Suprapubic skin (tissue), 4 donors: ENCODE data around the gene VDAC1. TPM values are rescaled to one million over a fixed set of nuclear protein-coding genes. Genes with fewer than 3 reads are reported as not detected.

Experiments used
- DNase-seq, 2 donors: peaks; one replicate each; pipeline ENCODE4 v3.0.0-alpha.2; 2019; ENCODE audit warnings: low spot score in 2 of 2
- H3K27ac ChIP-seq: fragments of 200-600 bp; sonication (generic); one replicate; pipeline ENCODE4 v1.5.1; 2019
- H3K27me3 ChIP-seq: fragments of 200-600 bp; sonication (generic); one replicate; pipeline ENCODE4 v1.5.1; 2019
- H3K36me3 ChIP-seq: fragments of 200-600 bp; sonication (generic); one replicate; pipeline ENCODE4 v1.5.1; 2019
- H3K4me1 ChIP-seq: fragments of 200-600 bp; sonication (generic); one replicate; pipeline ENCODE4 v1.5.1; 2019
- H3K4me3 ChIP-seq: fragments of 200-600 bp; sonication (generic); one replicate; pipeline ENCODE4 v1.5.1; 2019; ENCODE audit warnings: mild to moderate bottlenecking
- H3K9me3 ChIP-seq: fragments of 200-600 bp; sonication (generic); one replicate; pipeline ENCODE4 v1.5.1; 2019
- EP300 ChIP-seq: sonication (generic); formaldehyde crosslinking; IDR thresholded peaks from one replicate; pipeline ENCODE4 v1.6.1; 2017; ENCODE audit warnings: antibody characterized with exemption
- POLR2A ChIP-seq, 2 donors: fragments of 450-650 bp; IDR thresholded peaks; one replicate each; pipeline ENCODE4 v1.6.1; 2017; ENCODE audit warnings: antibody characterized with exemption in 2 of 2, mild to moderate bottlenecking in 2 of 2, moderate library complexity in 2 of 2
- POLR2AphosphoS5 ChIP-seq, 3 donors: sonication (generic); formaldehyde crosslinking; IDR thresholded peaks; one replicate each; pipeline ENCODE4 v1.6.1; 2017; ENCODE audit warnings: antibody characterized with exemption in 3 of 3
- WGBS: methylation state at CpG from one replicate; pipeline ENCODE4 v1.1.5; 2018; 5-methylcytosine and 5-hydroxymethylcytosine counted together
- total RNA-seq, 4 donors: library from RNA; depleted of rRNA; stranded (reverse); fragments of >200 nt; gene quantifications; one replicate each; pipeline ENCODE4 v1.1.0, GENCODE V29; 2016
- TF ChIP-seq, protein P1 (sequence below), 2 donors: fragments of 200-600 bp in 1 of 2; fragments of 450-650 bp in 1 of 2; sonication (generic) in 1 of 2; IDR thresholded peaks; one replicate each; pipeline ENCODE4 v1.5.1; 2016 to 2019; ENCODE audit warnings: antibody characterized with exemption in 2 of 2, mild to moderate bottlenecking in 1 of 2, moderate library complexity in 1 of 2

VDAC1 gene
- total RNA-seq, 4 donors from 2014 or later, result 106 to 194 (median 162) TPM

DNA sequence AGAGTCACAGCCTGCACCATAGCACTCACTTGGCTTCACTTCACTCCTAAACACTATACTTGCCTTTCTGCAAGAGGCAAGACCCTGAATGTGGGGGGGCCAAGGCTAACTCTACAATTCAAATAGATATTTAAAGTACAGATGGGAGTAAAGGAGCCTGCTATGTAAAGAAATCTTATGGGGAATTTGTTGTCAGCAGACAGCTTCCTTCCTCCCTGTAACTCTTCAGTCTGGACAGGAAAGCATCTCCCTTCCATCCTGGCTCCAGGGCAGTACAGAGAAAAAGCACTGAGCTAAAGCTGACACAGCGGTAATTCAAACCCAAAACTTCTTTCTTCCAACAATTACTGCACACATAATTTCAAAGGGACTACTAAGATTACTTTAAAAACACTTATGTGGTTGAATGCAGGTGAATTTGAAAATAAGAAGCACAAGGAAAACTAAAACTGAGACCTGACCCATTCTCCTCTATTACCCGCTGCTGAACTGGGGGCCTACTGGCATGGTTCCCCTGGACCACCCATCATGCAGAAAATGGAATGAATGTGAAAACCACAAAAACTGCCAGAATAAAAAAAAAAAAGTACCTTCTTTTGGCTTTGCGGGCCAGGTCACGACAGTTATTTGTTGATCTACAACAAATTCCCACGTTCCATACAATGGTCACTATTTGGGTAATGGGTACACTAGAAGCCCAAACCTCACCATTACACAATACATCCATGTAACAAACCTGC lies 13.4 kb downstream of the VDAC1 start:
- TF ChIP-seq EP300 (no peak), POLR2AphosphoS5 (IDR thresholded peaks at IDR 0.05) (no peak), POLR2A (IDR thresholded peaks at IDR 0.05) (no peak)
- TF ChIP-seq, protein P1, sequence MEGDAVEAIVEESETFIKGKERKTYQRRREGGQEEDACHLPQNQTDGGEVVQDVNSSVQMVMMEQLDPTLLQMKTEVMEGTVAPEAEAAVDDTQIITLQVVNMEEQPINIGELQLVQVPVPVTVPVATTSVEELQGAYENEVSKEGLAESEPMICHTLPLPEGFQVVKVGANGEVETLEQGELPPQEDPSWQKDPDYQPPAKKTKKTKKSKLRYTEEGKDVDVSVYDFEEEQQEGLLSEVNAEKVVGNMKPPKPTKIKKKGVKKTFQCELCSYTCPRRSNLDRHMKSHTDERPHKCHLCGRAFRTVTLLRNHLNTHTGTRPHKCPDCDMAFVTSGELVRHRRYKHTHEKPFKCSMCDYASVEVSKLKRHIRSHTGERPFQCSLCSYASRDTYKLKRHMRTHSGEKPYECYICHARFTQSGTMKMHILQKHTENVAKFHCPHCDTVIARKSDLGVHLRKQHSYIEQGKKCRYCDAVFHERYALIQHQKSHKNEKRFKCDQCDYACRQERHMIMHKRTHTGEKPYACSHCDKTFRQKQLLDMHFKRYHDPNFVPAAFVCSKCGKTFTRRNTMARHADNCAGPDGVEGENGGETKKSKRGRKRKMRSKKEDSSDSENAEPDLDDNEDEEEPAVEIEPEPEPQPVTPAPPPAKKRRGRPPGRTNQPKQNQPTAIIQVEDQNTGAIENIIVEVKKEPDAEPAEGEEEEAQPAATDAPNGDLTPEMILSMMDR (IDR thresholded peaks at IDR 0.05), result no peak
- DNase-seq, result no peak
- peaks cover 58% of the 10 kb centered on the region for H3K36me3 ChIP-seq
- WGBS, result 93% methylated on average over 5 of the region's 5 CpGs
- H3K4me3 ChIP-seq, result no peak overlapping the region
- H3K4me1 ChIP-seq, result peaks cover 42% of the 10 kb centered on the region
- no peaks in the 10 kb centered on the region for H3K9me3 ChIP-seq
- no peak overlapping the region for H3K27ac ChIP-seq
- no peaks in the 10 kb centered on the region for H3K27me3 ChIP-seq

DNA sequence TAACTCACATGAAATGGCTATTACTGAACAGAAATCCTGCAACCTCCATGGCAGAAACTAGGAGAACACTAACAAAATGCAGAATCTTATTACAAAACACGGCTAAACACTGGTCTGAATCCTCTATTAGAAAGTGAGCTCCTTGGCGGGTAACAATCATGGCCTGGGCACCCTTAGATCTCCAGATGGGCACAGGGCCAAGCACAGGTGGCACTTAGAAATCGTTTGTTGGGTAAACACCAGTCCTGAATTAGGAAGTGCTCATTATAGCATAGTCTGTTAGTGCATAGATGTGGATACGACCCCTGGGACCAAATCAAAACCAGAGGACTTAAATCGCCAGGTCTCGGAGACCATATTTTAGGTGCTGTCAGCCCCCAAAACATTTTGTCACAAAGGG lies 14.4 kb downstream of the VDAC1 start:
- peaks cover 68% of the 10 kb centered on the region for H3K36me3 ChIP-seq
- DNase-seq, result no peak

DNA sequence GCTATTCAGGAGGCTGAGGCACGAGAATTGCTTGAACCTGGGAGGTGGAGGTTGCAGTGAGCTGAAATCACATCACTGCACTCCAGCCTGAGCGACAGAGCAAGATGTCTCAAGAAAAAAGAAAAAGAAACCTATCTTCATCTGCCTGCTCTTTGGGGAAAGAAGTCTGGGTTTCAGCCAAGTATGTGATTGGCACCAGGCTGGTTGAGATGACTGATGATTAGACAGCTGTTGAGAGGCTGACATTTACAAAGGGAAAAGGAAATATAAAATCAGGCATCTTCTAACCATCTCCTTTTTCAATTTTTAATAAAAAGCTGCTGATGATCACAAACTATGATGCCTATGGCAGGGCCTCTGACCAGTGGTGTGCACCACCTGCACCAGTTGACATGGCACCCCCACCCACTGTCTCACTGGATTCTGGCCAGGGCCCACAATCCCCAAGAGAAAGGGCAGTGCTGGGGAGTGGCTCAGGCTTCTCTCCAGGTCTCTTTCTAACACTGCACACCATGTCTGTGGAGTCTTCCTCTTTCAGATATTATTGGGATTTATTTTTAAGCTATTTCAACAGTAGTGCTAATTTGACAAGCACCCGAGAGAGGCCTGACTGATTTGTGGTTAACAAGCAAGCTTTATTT lies 19.1 kb downstream of the VDAC1 start:
- Histone ChIP-seq H3K9me3 (no peaks in the 10 kb centered on the region), H3K4me1 (no peaks in the 10 kb centered on the region), H3K27me3 (no peaks in the 10 kb centered on the region), H3K4me3 (no peak overlapping the region), H3K36me3 (peaks cover 92% of the 10 kb centered on the region), H3K27ac (no peak overlapping the region)
- 80% methylated on average over 3 of the region's 3 CpGs for WGBS
- no peak for TF ChIP-seq POLR2A (IDR thresholded peaks at IDR 0.05)
- no peak for TF ChIP-seq POLR2AphosphoS5 (IDR thresholded peaks at IDR 0.05)
- TF ChIP-seq, protein P1 (IDR thresholded peaks at IDR 0.05), result no peak
- no peak for TF ChIP-seq EP300
- DNase-seq, result no peak

More for the DNA sequence above, 14.4 kb downstream of the VDAC1 start:
- no peak overlapping the region for H3K27ac ChIP-seq
- WGBS, result 80% methylated on average over 6 of the region's 6 CpGs
- no peaks in the 10 kb centered on the region for H3K27me3 ChIP-seq
- no peaks in the 10 kb centered on the region for H3K9me3 ChIP-seq
- TF ChIP-seq EP300 (no peak), POLR2AphosphoS5 (IDR thresholded peaks at IDR 0.05) (no peak)
- TF ChIP-seq, protein P1 (IDR thresholded peaks at IDR 0.05), result no peak
- H3K4me3 ChIP-seq, result no peak overlapping the region
- peaks cover 33% of the 10 kb centered on the region for H3K4me1 ChIP-seq

DNA sequence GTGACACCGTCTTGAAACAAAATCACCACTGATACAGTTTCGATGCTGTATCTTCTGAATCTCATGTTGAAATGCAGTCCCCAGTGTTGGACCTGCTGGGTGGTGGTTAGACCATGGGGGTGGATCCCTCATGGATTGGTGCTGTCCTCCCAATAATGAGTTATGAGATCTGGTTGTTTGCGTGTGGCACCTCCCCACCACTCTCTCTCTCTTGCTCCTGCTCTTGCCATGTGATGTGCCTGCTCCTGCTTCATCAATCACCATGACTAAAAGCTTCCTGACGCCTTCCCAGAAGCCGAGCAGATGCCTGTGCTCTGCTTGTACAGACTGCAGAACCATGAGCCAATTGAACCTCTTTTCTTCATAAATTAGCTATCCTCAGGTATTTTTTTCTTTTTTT lies 21.1 kb downstream of the VDAC1 start:
- Histone ChIP-seq H3K4me3 (no peak overlapping the region), H3K36me3 (peaks cover 82% of the 10 kb centered on the region), H3K27me3 (no peaks in the 10 kb centered on the region), H3K9me3 (no peaks in the 10 kb centered on the region), H3K4me1 (no peaks in the 10 kb centered on the region), H3K27ac (no peak overlapping the region)
- TF ChIP-seq, protein P1 (IDR thresholded peaks at IDR 0.05), result no peak
- TF ChIP-seq EP300 (no peak), POLR2AphosphoS5 (IDR thresholded peaks at IDR 0.05) (no peak), POLR2A (IDR thresholded peaks at IDR 0.05) (no peak)
- WGBS, result 87% methylated on average over 5 of the region's 5 CpGs
- no peak for DNase-seq

DNA sequence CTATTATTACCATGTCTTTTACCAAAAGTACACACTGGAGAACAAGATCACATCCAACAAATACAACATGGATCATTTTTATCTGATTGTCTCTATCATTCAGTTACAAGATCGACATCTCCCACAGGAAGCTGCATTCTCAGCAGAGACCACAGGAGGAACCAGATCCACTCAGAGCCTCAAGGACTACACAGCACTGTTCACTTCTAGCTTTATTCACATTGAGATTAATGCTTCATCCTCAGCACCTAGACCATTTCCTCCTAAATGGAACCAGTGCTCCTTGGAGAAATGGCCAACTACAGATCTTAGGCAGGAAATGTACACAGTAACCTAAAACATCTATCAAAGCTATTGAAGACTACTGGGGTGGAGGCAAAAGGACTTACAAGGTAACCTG lies 23.1 kb downstream of the VDAC1 start:
- Histone ChIP-seq H3K36me3 (peaks cover 76% of the 10 kb centered on the region), H3K4me3 (no peak overlapping the region), H3K4me1 (no peaks in the 10 kb centered on the region), H3K27ac (no peak overlapping the region), H3K9me3 (no peaks in the 10 kb centered on the region), H3K27me3 (no peaks in the 10 kb centered on the region)
- 53% methylated on average over 1 of the region's 1 CpG for whole genome bisulfite sequencing
- TF ChIP-seq POLR2A (IDR thresholded peaks at IDR 0.05) (no peak), POLR2AphosphoS5 (IDR thresholded peaks at IDR 0.05) (no peak), EP300 (no peak)
- TF ChIP-seq, protein P1 (IDR thresholded peaks at IDR 0.05), result no peak
- DNase-seq, result no peak
